Ascending aorta (tissue), 2 donors: ENCODE data around the gene GSTT2B. TPM values are rescaled to one million over a fixed set of nuclear protein-coding genes. Genes with fewer than 3 reads are reported as not detected.
"Not testable (repeated sequence)": the region's sequence is repeated elsewhere in the genome, so short reads cannot be mapped to it uniquely, and the experiment has no call there.

Experiments used
- DNase-seq, 2 donors: peaks; one replicate each; pipeline ENCODE4 v3.0.0-alpha.2; 2019; ENCODE audit warnings: low spot score in 2 of 2
- H3K27ac ChIP-seq, 2 donors: fragments of 200-600 bp; sonication (generic); one replicate each; pipeline ENCODE4 v1.5.1; 2016 to 2017; ENCODE audit warnings: mild to moderate bottlenecking in 1 of 2
- H3K27me3 ChIP-seq: fragments of 200-600 bp; sonication (generic); one replicate; pipeline ENCODE4 v1.5.1; 2017
- H3K36me3 ChIP-seq, 2 donors: fragments of 200-600 bp; sonication (generic); one replicate each; pipeline ENCODE4 v1.5.1; 2016
- H3K4me1 ChIP-seq, 2 donors: fragments of 200-600 bp; sonication (generic); one replicate each; pipeline ENCODE4 v1.5.1; 2016 to 2017; ENCODE audit warnings: mild to moderate bottlenecking in 1 of 2
- H3K4me3 ChIP-seq, 2 donors: fragments of 200-600 bp; sonication (generic); one replicate each; pipeline ENCODE4 v1.5.1; 2016 to 2017; ENCODE audit warnings: mild to moderate bottlenecking in 1 of 2
- H3K9me3 ChIP-seq, 2 donors: fragments of 200-600 bp; sonication (generic); one replicate each; pipeline ENCODE4 v1.5.1; 2016
- CTCF ChIP-seq, 3 experiments: fragments of 200-600 bp in 2 of 3; fragments of 450-650 bp in 1 of 3; sonication (generic) in 2 of 3; IDR thresholded peaks; one replicate each; pipeline ENCODE4 v1.5.1; 2016 to 2019; ENCODE audit warnings: antibody characterized with exemption in 3 of 3, mild to moderate bottlenecking in 1 of 3, moderate library complexity in 1 of 3
- intact Hi-C: fragments of 100-400 bp; cut with DNase I; formaldehyde crosslinking; loops from one replicate; pipeline ENCODE4 v1.15.1; 2023
- total RNA-seq: library from RNA; depleted of rRNA; stranded (reverse); fragments of >200 nt; gene quantifications from one replicate; pipeline ENCODE4 v1.1.0, GENCODE V29; 2016

The GSTT2B gene
- total RNA-seq, 1 donor from 2014 or later: not detected

- TF ChIP-seq CTCF (IDR thresholded peaks at IDR 0.05): no peak
- intact Hi-C loops: loop anchor here (5.0 kb wide), 1 partner anchor 43 kb away; no protein-coding TSS in a partner anchor
- Histone ChIP-seq H3K27ac (no peak overlapping the region), H3K4me1 (no peaks in the 10 kb centered on the region), H3K36me3 (peaks cover 13 to 24% of the 10 kb centered on the region in 2 donors), H3K4me3 (no peak overlapping the region), H3K27me3 (no peaks in the 10 kb centered on the region), H3K9me3 (no peaks in the 10 kb centered on the region)
- DNase-seq: no peak
Observed at GRCh38 chr22:23970201-23970641, 9.2 kb upstream of the GSTT2B start.

- no peak for TF ChIP-seq CTCF (IDR thresholded peaks at IDR 0.05)
- peak in 1 of 2 donors; percentile 35 for DNase-seq
- no peaks in the 10 kb centered on the region for H3K27me3 ChIP-seq
- intact Hi-C loops: no loop called here
- no peaks in the 10 kb centered on the region for H3K4me1 ChIP-seq
- no peak overlapping the region for H3K4me3 ChIP-seq
- peaks cover 13 to 24% of the 10 kb centered on the region in 2 donors for H3K36me3 ChIP-seq
- no peaks in the 10 kb centered on the region for H3K9me3 ChIP-seq
- H3K27ac ChIP-seq: no peak overlapping the region
Observed at GRCh38 chr22:23969071-23969470, 8.1 kb upstream of the GSTT2B start.

GRCh38 chr22:23966568-23966967 is 5.6 kb upstream of the GSTT2B start, which contains the start of gene DDTL:
Gene DDTL, plus strand, starts transcription at chr22:23966888. Its CDS starts 27 bp downstream, at chr22:23966915.
- H3K27ac ChIP-seq, H3K4me1 ChIP-seq, DNase-seq, H3K9me3 ChIP-seq, H3K4me3 ChIP-seq, H3K27me3 ChIP-seq, intact Hi-C loops: not testable (repeated sequence)
- peaks cover 10 to 19% of the 10 kb centered on the region in 2 donors for H3K36me3 ChIP-seq

GRCh38 chr22:23966094-23966493 is 5.1 kb upstream of the GSTT2B start:
- H3K36me3 ChIP-seq: peaks cover 7 to 15% of the 10 kb centered on the region in 2 donors
- H3K4me3 ChIP-seq, H3K9me3 ChIP-seq, intact Hi-C loops, DNase-seq, H3K27me3 ChIP-seq, H3K27ac ChIP-seq, H3K4me1 ChIP-seq: not testable (repeated sequence)

- H3K27ac ChIP-seq, H3K4me1 ChIP-seq, H3K36me3 ChIP-seq, H3K9me3 ChIP-seq, H3K4me3 ChIP-seq, H3K27me3 ChIP-seq: not testable (repeated sequence)
- peak; percentile 21 to 85 for DNase-seq
- peak; percentile 85 to 90 (median 89) for TF ChIP-seq CTCF (IDR thresholded peaks at IDR 0.05)
- intact Hi-C loops: loop anchor here (5.0 kb wide), 1 partner anchor 221 kb away; no protein-coding TSS in a partner anchor
Observed at GRCh38 chr22:23956301-23956900, 4.6 kb downstream of the GSTT2B start.

GRCh38 chr22:23955886-23956285 is 5.1 kb downstream of the GSTT2B start:
- intact Hi-C loops: loop anchor here (5.0 kb wide), 1 partner anchor 221 kb away; no protein-coding TSS in a partner anchor
- H3K36me3 ChIP-seq, H3K4me1 ChIP-seq, H3K27ac ChIP-seq, DNase-seq, H3K27me3 ChIP-seq, H3K4me3 ChIP-seq, H3K9me3 ChIP-seq: not testable (repeated sequence)

GRCh38 chr22:23954991-23955305 is 6.0 kb downstream of the GSTT2B start:
- not testable (repeated sequence) for H3K4me3 ChIP-seq, H3K4me1 ChIP-seq, H3K27ac ChIP-seq, H3K27me3 ChIP-seq, H3K36me3 ChIP-seq, H3K9me3 ChIP-seq, DNase-seq
- intact Hi-C loops: loop anchor here (5.0 kb wide), 1 partner anchor 222 kb away; no protein-coding TSS in a partner anchor

GRCh38 chr22:23954193-23954990 is 6.6 kb downstream of the GSTT2B start:
- H3K27me3 ChIP-seq, DNase-seq, H3K27ac ChIP-seq, intact Hi-C loops, H3K9me3 ChIP-seq, H3K4me3 ChIP-seq, H3K36me3 ChIP-seq, H3K4me1 ChIP-seq: not testable (repeated sequence)

- intact Hi-C loops: not testable (repeated sequence)
Observed at GRCh38 chr22:23953485-23953884, 7.5 kb downstream of the GSTT2B start.

GRCh38 chr22:23952794-23953405 is 8.1 kb downstream of the GSTT2B start:
- DNase-seq, H3K9me3 ChIP-seq, H3K4me3 ChIP-seq, H3K27me3 ChIP-seq, H3K36me3 ChIP-seq, H3K27ac ChIP-seq, H3K4me1 ChIP-seq, intact Hi-C loops: not testable (repeated sequence)

More at GRCh38 chr22:23953485-23953884, 7.5 kb downstream of the GSTT2B start:
- DNase-seq, H3K36me3 ChIP-seq, H3K27ac ChIP-seq, H3K4me1 ChIP-seq, H3K9me3 ChIP-seq, H3K4me3 ChIP-seq, H3K27me3 ChIP-seq: not testable (repeated sequence)
